ENCODE data around the gene NFIX. TPM values are rescaled to one million over a fixed set of nuclear protein-coding genes. Genes with fewer than 3 reads are reported as not detected.

The NFIX gene
- total and polyA plus RNA-seq, 2 of the 13 experiments (the other 11 are each of a cell fraction or from before 2014, with no cell fraction given): 3.4 to 5.4 TPM

DNA sequence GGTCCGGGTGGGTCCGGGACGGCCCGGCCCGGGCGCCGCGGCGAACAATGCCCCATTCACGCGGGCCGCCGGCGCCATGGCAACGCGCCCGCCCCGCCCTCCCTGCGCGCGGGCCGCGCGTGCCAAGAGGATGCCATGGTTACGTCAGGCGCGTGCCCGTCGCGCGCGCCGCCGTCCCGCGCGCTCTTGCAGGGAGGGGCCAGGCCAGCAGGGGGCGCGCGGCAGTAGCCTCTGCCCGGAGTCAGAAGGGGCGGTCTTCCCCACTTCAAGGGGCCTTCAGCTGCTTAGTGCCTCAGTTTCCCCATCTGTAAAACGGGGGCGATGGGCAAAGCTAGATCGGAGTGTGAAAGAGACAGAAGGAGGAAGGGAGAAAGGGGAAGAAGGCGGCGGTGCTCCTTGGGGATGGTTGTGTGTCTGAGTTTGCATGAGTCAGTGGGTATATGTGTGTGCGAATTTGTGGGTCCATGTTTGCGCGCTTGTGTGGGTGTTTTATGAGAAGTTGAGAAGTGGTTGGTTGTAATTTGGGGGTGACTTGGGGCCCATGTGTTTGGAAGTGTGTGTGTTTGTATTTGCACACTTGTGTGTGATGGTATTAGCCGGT is 11.6 kb upstream of the NFIX start (continued):
- TF ChIP-seq, protein P1, sequence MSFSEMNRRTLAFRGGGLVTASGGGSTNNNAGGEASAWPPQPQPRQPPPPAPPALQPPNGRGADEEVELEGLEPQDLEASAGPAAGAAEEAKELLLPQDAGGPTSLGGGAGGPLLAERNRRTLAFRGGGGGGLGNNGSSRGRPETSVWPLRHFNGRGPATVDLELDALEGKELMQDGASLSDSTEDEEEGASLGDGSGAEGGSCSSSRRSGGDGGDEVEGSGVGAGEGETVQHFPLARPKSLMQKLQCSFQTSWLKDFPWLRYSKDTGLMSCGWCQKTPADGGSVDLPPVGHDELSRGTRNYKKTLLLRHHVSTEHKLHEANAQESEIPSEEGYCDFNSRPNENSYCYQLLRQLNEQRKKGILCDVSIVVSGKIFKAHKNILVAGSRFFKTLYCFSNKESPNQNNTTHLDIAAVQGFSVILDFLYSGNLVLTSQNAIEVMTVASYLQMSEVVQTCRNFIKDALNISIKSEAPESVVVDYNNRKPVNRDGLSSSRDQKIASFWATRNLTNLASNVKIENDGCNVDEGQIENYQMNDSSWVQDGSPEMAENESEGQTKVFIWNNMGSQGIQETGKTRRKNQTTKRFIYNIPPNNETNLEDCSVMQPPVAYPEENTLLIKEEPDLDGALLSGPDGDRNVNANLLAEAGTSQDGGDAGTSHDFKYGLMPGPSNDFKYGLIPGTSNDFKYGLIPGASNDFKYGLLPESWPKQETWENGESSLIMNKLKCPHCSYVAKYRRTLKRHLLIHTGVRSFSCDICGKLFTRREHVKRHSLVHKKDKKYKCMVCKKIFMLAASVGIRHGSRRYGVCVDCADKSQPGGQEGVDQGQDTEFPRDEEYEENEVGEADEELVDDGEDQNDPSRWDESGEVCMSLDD (CRISPR knock-in tag; IDR thresholded peaks at IDR 0.05; ENCODE audit: borderline replicate concordance): no peak
- TF ChIP-seq, protein P2, sequence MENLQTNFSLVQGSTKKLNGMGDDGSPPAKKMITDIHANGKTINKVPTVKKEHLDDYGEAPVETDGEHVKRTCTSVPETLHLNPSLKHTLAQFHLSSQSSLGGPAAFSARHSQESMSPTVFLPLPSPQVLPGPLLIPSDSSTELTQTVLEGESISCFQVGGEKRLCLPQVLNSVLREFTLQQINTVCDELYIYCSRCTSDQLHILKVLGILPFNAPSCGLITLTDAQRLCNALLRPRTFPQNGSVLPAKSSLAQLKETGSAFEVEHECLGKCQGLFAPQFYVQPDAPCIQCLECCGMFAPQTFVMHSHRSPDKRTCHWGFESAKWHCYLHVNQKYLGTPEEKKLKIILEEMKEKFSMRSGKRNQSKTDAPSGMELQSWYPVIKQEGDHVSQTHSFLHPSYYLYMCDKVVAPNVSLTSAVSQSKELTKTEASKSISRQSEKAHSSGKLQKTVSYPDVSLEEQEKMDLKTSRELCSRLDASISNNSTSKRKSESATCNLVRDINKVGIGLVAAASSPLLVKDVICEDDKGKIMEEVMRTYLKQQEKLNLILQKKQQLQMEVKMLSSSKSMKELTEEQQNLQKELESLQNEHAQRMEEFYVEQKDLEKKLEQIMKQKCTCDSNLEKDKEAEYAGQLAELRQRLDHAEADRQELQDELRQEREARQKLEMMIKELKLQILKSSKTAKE (CRISPR knock-in tag; IDR thresholded peaks at IDR 0.05; ENCODE audit: borderline replicate concordance): no peak
- TF ChIP-seq ZNF598 (CRISPR knock-in tag; IDR thresholded peaks at IDR 0.05; ENCODE audit: borderline replicate concordance) (no peak), FOSL1 (CRISPR knock-in tag; IDR thresholded peaks at IDR 0.05; ENCODE audit: borderline replicate concordance) (no peak), HDAC6 (IDR thresholded peaks at IDR 0.05; ENCODE audit: low read depth, low read length) (no peak), BATF2 (CRISPR knock-in tag; IDR thresholded peaks at IDR 0.05) (no peak), NKX3-1 (CRISPR knock-in tag; IDR thresholded peaks at IDR 0.05) (no peak), ZNF567 (CRISPR knock-in tag; IDR thresholded peaks at IDR 0.05; ENCODE audit: borderline replicate concordance) (no peak), ZNF510 (CRISPR knock-in tag; IDR thresholded peaks at IDR 0.05; ENCODE audit: low read depth) (no peak), ZC3H13 (CRISPR knock-in tag; IDR thresholded peaks at IDR 0.05) (no peak), GTF3A (CRISPR knock-in tag; conservative IDR thresholded peaks at IDR 0.05) (no peak), YEATS2 (CRISPR knock-in tag; IDR thresholded peaks at IDR 0.05; ENCODE audit: borderline replicate concordance) (no peak), ZNF672 (CRISPR knock-in tag; IDR thresholded peaks at IDR 0.05) (no peak), ZBTB14 (CRISPR knock-in tag; IDR thresholded peaks at IDR 0.05) (peak; percentile 99), ZNF281 (CRISPR knock-in tag; IDR thresholded peaks at IDR 0.05; ENCODE audit: borderline replicate concordance) (0 out of 2 replicates have a peak, but pooled peaks have one; percentile 5), SP5 (CRISPR knock-in tag; IDR thresholded peaks at IDR 0.05; ENCODE audit: borderline replicate concordance, low read depth) (peak; percentile 54; the same call in 1 of the 2 replicates), REL (CRISPR knock-in tag; conservative IDR thresholded peaks at IDR 0.05) (0 out of 2 replicates have a peak, but pooled peaks have one; percentile 71), HOXD1 (CRISPR knock-in tag; IDR thresholded peaks at IDR 0.05) (no peak), NFIC (IDR thresholded peaks at IDR 0.05; ENCODE audit: low read length) (no peak)
- TF ChIP-seq, protein P3, sequence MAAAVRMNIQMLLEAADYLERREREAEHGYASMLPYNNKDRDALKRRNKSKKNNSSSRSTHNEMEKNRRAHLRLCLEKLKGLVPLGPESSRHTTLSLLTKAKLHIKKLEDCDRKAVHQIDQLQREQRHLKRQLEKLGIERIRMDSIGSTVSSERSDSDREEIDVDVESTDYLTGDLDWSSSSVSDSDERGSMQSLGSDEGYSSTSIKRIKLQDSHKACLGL (CRISPR knock-in tag; IDR thresholded peaks at IDR 0.05): no peak
